Left lobe of liver (tissue), 2 donors: Measurements from ENCODE around the gene IQSEC3. TPM values are rescaled to one million over a fixed set of nuclear protein-coding genes. Genes with fewer than 3 reads are reported as not detected.

ENCODE experiments used
- ATAC-seq: fragments of 200-7000 bp; cut with Tn5 transposase; one replicate; pipeline ENCODE4 v1.9.1; 2020; ENCODE audit warnings: mild to moderate bottlenecking, moderate library complexity
- DNase-seq: peaks from one replicate; pipeline ENCODE4 v3.0.0-alpha.2; 2020; ENCODE audit warnings: low spot score
- total RNA-seq: library from RNA; stranded (reverse); gene quantifications from one replicate; pipeline ENCODE4 v1.2.1, GENCODE V29; 2021
- donor health status: DM: no; HTN: no; CAD: no; lungs with moderate emphysema.
- donor health status: DM: no; HTN: yes; CAD: no.

The IQSEC3 gene
- total RNA-seq, 1 donor from 2014 or later: 0.70 TPM

GRCh38 chr12:157644-158043 is 91.1 kb downstream of the IQSEC3 start:
- ATAC-seq: no peak
- DNase-seq: no peak

DNA sequence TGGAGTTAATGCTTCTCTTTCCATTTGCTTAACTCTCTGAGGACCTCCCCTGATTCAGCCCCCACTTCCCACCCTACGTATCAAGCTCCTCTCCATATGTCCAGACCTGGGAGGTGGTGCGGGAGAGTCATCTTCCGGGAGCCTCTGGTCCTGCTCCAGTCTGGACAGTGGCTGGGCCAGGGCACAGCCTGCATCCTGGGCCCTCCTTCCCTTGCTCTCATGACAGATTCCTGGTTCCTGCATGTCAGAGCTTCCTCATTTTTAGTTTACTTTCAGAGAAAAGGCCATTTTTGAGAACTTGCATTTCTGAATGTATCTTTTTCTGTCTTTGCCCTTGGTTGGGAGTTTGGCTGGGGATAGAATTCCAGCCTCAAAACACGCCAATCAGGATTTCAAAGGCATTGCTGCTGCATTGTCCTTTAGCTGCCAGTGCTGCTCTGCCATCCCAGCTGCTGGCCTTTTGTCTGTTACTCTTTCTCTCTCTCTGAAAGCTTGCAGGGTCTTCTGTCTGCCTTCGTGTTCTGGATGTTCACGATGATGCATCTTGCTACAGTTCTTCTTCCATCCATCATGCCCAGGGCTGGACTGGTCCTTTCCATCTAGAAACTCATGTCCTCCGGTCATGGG is 92.7 kb downstream of the IQSEC3 start:
- DNase-seq (no peak), ATAC-seq (no peak)

- DNase-seq: no peak
- ATAC-seq: no peak
These were observed 94.3 kb downstream of the IQSEC3 start for GRCh38 chr12:160858-161257.

DNA sequence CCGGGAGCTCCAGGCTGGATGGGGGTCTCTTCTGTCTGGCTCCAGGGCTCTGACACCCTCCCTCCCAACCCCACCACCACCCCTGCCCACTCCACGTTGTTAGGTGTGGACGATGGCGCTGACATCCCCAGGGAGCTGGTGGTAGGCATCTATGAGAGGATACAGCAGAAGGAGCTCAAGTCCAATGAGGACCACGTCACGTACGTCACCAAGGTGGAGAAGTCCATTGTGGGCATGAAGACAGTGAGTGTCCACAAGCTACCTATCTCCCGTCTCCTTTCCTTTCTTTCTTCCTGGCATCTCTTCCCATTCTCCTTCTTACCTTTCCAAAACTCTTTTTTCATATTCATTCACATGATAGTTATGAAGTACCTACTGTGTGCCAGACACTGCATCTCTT is 95.3 kb downstream of the IQSEC3 start:
- DNase-seq (no peak), ATAC-seq (no peak)

GRCh38 chr12:162467-163307 is 96.1 kb downstream of the IQSEC3 start:
- no peak for ATAC-seq
- no peak for DNase-seq

- no peak for DNase-seq
- ATAC-seq: no peak
These were observed 96.9 kb downstream of the IQSEC3 start for GRCh38 chr12:163406-163986.

DNA sequence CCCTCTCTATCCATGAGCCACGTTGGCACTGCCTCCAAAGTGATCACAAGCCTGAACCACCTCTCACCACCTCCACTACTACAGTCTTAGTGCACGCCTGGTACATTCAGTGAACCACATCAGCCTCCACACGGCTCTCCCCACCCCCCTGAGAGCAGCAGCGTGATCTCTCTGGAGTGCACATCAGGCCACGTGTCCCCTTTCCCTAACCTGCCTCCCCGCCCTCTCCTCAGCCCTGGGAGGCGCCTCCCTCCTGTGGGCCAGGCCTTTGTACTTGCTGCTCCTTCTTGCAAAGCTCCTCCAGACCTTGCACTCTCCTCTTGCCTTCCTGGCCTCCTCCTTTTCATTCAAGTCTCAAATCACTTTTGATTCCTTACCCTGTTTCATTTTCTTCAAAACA is 97.6 kb downstream of the IQSEC3 start:
- ATAC-seq (no peak), DNase-seq (no peak)

GRCh38 chr12:165862-166368 is 99.3 kb downstream of the IQSEC3 start:
- ATAC-seq: no peak
- DNase-seq: no peak

- no peak for DNase-seq
- peak; percentile 71 for ATAC-seq
These were observed 100.0 kb downstream of the IQSEC3 start for GRCh38 chr12:166425-167075.

DNA sequence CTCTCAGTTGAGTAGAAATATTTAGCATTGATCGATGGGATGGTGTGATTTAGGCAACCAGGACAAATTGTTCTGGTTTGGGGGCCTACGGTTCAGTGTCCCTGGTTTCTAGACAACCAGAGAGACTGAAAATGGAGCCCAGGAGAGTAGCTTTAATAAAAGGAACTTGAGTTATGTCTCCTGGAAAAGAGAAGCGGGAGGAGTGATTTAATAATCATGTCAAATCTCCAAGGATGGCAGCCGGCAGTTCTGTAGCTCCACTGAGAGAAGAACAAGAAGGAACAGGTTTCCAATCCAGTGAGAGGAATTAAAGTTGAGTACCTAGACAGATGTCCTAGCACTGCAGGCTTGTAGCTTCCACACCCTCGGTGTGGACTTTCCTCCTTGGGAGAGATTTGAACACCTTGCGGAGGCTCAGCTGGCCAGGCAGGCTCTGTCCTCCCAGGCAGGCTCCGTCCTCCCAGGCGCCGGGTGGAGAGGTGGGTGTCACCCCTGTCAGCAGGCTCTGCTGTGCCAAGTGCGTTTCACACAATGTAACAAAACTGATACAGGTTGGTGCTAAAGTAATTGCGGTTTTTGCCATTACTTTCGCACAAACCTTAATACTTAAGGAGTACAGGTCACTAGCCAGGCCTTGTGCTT is 101.5 kb downstream of the IQSEC3 start:
- ATAC-seq (no peak), DNase-seq (no peak)

DNA sequence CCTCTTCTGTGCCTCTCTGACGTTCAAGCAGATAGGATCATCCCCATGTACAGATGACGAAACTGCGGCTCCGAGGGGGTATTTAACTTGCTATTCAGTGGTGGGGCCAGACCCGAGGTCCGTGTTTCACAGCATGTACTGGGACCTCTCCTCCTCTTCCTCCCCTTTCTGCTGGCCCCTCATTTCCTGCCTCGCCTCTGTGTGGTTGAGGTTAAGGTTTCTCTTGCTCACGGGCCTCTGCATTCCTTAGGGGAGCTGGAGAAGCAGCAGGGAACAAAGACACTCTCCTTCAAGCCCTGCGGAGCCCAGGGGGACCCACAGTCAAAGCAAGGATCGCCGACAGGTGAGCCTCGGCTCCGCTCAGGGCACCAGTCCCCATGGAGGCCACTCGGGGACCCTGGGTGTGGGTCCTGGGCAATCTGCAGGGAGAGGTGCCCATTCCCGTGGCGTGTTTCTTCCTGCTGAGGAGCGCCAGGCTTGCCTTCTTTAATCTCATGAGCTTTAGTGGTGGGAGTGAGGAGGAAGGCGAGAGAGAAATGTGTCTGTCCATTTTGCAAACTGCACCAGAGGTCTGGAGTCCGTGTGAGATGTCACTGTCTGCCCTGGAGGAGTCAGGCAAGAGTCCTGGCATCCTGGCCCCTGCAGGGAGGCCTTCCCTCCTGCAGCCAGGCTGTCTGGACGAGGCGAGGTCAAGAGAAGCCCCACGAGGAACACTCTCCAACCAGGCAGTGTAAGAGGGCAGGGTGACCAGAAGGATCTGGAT is 102.4 kb downstream of the IQSEC3 start:
- DNase-seq (no peak), ATAC-seq (no peak)

- ATAC-seq (no peak), DNase-seq (no peak)
These were observed 103.2 kb downstream of the IQSEC3 start for GRCh38 chr12:169528-170370.

DNA sequence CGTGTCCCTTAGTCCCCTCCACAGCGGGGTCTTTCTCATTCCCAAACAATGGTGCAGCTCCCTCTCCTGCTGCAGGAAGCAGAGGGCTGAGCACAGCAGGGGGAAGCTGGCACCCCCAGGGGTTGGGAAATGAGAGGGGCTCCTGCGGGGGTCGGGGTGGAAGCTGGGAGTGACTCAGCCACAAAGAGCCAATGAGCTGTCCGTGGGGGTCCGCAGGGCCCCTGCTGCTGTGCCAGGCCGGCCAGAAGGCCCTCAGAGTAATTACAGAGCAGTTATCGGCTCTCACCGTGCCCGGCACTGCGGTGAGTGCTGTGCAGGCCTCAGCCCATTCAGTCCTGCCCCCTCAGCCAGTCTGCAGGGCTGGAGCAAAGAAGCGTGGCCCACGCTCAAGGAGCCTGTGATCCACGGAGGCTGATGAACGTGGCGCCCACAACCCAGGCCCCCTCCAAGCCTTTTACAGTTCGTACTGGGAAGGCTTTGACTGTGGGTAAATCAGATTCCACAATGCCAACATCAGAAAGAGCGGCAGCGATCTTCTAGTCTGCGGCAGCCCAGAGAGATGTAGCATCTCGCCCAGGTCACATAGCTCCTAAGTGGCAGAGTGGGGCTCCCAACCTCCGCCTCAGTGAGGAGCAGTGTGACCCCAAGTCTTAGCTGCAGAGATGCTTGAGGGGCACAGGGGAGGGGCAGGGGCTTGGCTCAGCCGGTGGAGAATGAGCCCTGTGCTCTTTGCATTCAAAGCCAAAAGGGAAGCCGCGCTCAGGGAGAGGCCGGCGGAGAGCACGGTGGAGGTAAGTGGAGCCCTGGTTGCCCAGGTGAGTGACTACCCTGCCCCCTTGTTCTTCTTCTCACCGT is 104.0 kb downstream of the IQSEC3 start:
- ATAC-seq: no peak
- no peak for DNase-seq

DNA sequence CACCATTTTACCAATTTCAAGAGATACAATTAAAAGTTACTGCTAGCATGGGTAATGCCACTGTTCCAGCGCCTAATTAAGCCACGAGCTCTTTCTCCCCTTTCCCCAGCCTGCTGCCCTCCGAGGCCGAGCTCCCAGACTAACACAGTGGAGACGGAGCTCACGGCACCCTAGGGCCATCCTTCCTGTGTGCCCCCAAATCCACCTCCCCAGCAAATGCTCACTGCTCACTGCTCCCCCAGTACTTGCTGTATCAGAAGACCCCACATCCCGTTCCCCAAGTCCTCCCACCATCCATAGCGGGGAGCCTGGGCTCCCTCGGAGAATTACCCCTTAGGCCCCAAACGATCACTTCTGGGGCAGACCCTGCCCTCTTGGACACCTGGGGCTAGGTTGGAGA is 104.7 kb downstream of the IQSEC3 start:
- DNase-seq: no peak
- no peak for ATAC-seq

GRCh38 chr12:171743-172676 is 105.4 kb downstream of the IQSEC3 start:
- ATAC-seq (no peak), DNase-seq (no peak)

GRCh38 chr12:172732-173161 is 106.2 kb downstream of the IQSEC3 start:
- no peak for DNase-seq
- ATAC-seq: no peak

DNA sequence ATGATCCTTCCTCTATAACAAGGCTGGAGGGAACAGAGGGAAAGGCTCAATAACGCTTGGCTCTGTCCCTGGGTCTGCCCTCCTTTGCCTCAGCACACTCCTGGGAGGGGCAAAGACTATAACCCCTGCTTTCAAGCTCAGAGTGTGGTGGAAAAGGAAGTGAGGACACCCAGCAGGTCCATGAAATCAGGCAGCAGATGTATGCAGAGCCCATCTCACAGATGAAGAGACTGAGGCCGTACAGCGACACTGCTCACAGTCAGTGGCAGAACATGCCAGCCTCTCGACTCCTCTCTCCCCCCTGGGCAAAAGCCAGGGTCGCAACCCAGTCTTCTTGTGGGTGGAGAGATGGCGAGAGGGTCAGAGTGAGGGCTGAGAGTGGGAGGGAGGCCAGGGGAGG is 107.6 kb downstream of the IQSEC3 start:
- ATAC-seq: no peak
- no peak for DNase-seq
